GM23338 (cell line): ENCODE data around the gene GPRIN1. TPM values are rescaled to one million over a fixed set of nuclear protein-coding genes. Genes with fewer than 3 reads are reported as not detected.

Source experiments
- ATAC-seq: fragments of 200-7000 bp; cut with Tn5 transposase; 3 replicates; pipeline ENCODE4 v1.9.1; 2020
- DNase-seq: peaks from one replicate; pipeline ENCODE4 v3.0.0-alpha.2; 2015; ENCODE audit warnings: low spot score
- H2AFZ ChIP-seq: fragments of 200-600 bp; sonication (generic); 2 replicates; pipeline ENCODE4 v1.8.0; 2016; ENCODE audit warnings: antibody characterized with exemption, mild to moderate bottlenecking, moderate library complexity
- H3F3A ChIP-seq: fragments of 200-600 bp; sonication (generic); replicated peaks from 2 replicates; pipeline ENCODE4 v1.8.0; 2017; ENCODE audit warnings: antibody characterized with exemption, mixed run types, low read depth
- H3K27ac ChIP-seq: fragments of 200-600 bp; sonication (generic); 2 replicates; pipeline ENCODE4 v1.6.1; 2016; ENCODE audit warnings: low read depth
- H3K27me3 ChIP-seq: fragments of 200-600 bp; sonication (generic); 2 replicates; pipeline ENCODE4 v1.8.0; 2016; ENCODE audit warnings: mild to moderate bottlenecking, mixed run types, moderate library complexity; ENCODE audit not compliant: insufficient read depth
- H3K36me3 ChIP-seq: fragments of 200-600 bp; sonication (generic); 2 replicates; pipeline ENCODE4 v1.8.0; 2016; ENCODE audit warnings: mild to moderate bottlenecking; ENCODE audit not compliant: insufficient read depth
- H3K4me1 ChIP-seq: fragments of 200-600 bp; sonication (generic); 2 replicates; pipeline ENCODE4 v1.8.0; 2016; ENCODE audit warnings: mild to moderate bottlenecking, moderate library complexity; ENCODE audit not compliant: insufficient read depth
- H3K4me2 ChIP-seq: fragments of 200-600 bp; sonication (generic); 2 replicates; pipeline ENCODE4 v1.7.1; 2017; ENCODE audit warnings: mixed run types
- H3K4me3 ChIP-seq: fragments of 200-600 bp; sonication (generic); 2 replicates; pipeline ENCODE4 v1.6.1; 2016; ENCODE audit warnings: mixed run types
- H3K79me2 ChIP-seq: fragments of 200-600 bp; sonication (generic); replicated peaks from 2 replicates; pipeline ENCODE4 v1.8.0; 2017; ENCODE audit warnings: mild to moderate bottlenecking; ENCODE audit not compliant: insufficient read depth
- H3K9me2 ChIP-seq: fragments of 200-600 bp; sonication (generic); 2 replicates; pipeline ENCODE4 v1.8.0; 2017; ENCODE audit not compliant: insufficient read depth
- H4K20me1 ChIP-seq: fragments of 200-600 bp; sonication (generic); replicated peaks from 2 replicates; pipeline ENCODE4 v1.8.0; 2017; ENCODE audit warnings: mild to moderate bottlenecking; ENCODE audit not compliant: insufficient read depth
- H3K27ac Mint-ChIP-seq: 2 replicates; pipeline ENCODE4 v1.8.0; 2020; ENCODE audit warnings: inconsistent platforms, mild to moderate bottlenecking, moderate library complexity, mixed read lengths
- H3K27me3 Mint-ChIP-seq: 3 replicates; pipeline ENCODE4 v1.8.0; 2022; ENCODE audit warnings: low read depth, mild to moderate bottlenecking, moderate library complexity, mixed read lengths, inconsistent platforms; ENCODE audit not compliant: insufficient read depth, poor library complexity
- H3K36me3 Mint-ChIP-seq: 3 replicates; pipeline ENCODE4 v1.8.0; 2021; ENCODE audit warnings: low read depth, mild to moderate bottlenecking, inconsistent platforms, moderate library complexity, mixed read lengths
- H3K4me1 Mint-ChIP-seq: 3 replicates; pipeline ENCODE4 v1.8.0; 2020; ENCODE audit warnings: mild to moderate bottlenecking, inconsistent platforms, mixed read lengths
- H3K4me3 Mint-ChIP-seq: 3 replicates; pipeline ENCODE4 v1.8.0; 2021; ENCODE audit warnings: moderate library complexity, mild to moderate bottlenecking, inconsistent platforms, mixed read lengths
- H3K9me3 Mint-ChIP-seq: 3 replicates; pipeline ENCODE4 v1.8.0; 2020; ENCODE audit warnings: moderate library complexity, mild to moderate bottlenecking, inconsistent platforms, mixed read lengths
- CREB1 ChIP-seq: fragments of 250-450 bp; sonication (Bioruptor Pico); IDR thresholded peaks from 2 replicates; pipeline ENCODE4 v1.5.0; 2020; ENCODE audit warnings: low read depth, mild to moderate bottlenecking, moderate library complexity
- EZH2 ChIP-seq: fragments of 200-600 bp; sonication (generic); IDR thresholded peaks from one replicate; pipeline ENCODE4 v1.8.0; 2017; ENCODE audit warnings: antibody characterized with exemption, mild to moderate bottlenecking, low read depth; ENCODE audit not compliant: unreplicated experiment
- EZH2phosphoT487 ChIP-seq: fragments of 200-600 bp; sonication (generic); IDR thresholded peaks from one replicate; pipeline ENCODE4 v1.8.1; 2018; ENCODE audit warnings: antibody characterized with exemption; ENCODE audit not compliant: unreplicated experiment
- JUNB ChIP-seq: IDR thresholded peaks from one replicate; pipeline ENCODE4 v1.6.1; 2016; ENCODE audit warnings: antibody characterized with exemption; ENCODE audit not compliant: unreplicated experiment
- NANOG ChIP-seq: IDR thresholded peaks from 2 replicates; pipeline ENCODE4 v1.6.1; 2016; ENCODE audit warnings: antibody characterized with exemption, borderline replicate concordance
- POLR2AphosphoS5 ChIP-seq: IDR thresholded peaks from 2 replicates; pipeline ENCODE4 v1.6.1; 2016; ENCODE audit warnings: antibody characterized with exemption, low read depth
- STAT1 ChIP-seq: IDR thresholded peaks from one replicate; pipeline ENCODE4 v1.6.1; 2016; ENCODE audit warnings: antibody characterized with exemption; ENCODE audit not compliant: unreplicated experiment
- ZNF114 ChIP-seq: fragments of 250-450 bp; sonication (Bioruptor Pico); IDR thresholded peaks from 2 replicates; pipeline ENCODE4 v1.5.0; 2020; ENCODE audit warnings: mild to moderate bottlenecking, moderate library complexity
- ZNF331 ChIP-seq: fragments of 250-450 bp; sonication (Bioruptor Pico); IDR thresholded peaks from 2 replicates; pipeline ENCODE4 v1.5.0; 2020; ENCODE audit warnings: low read depth, mild to moderate bottlenecking, moderate library complexity
- polyA plus RNA-seq: library from polyadenylated mRNA; unstranded; fragments of >200 nt; fragmentation: Nextera tagmentation; extraction: Ambion mirVana; gene quantifications from 2 replicates; pipeline ENCODE4 v1.2.1, GENCODE V29; 2016
- total RNA-seq: library from RNA; depleted of rRNA; stranded (reverse); fragments of >200 nt; shearing (Covaris generic); gene quantifications from 2 replicates; pipeline ENCODE4 v1.2.3, GENCODE V29; 2014
- TF ChIP-seq, protein P1 (sequence below): IDR thresholded peaks from 2 replicates; pipeline ENCODE4 v1.6.1; 2016; ENCODE audit warnings: antibody characterized with exemption
- TF ChIP-seq, protein P2 (sequence below): IDR thresholded peaks from one replicate; pipeline ENCODE4 v1.6.1; 2018; ENCODE audit warnings: antibody characterized with exemption; ENCODE audit not compliant: unreplicated experiment
- TF ChIP-seq, protein P3 (sequence below), 2 experiments: fragments of 200-600 bp in 1 of 2; sonication (generic) in 1 of 2; conservative IDR thresholded peaks; 2 replicates each; pipeline versions ENCODE4 v1.5.1 to v1.6.1; 2016 to 2017; ENCODE audit warnings: antibody characterized with exemption in 2 of 2, low read depth in 2 of 2, mild to moderate bottlenecking in 2 of 2, moderate library complexity in 1 of 2
- TF ChIP-seq, protein P4 (sequence below): fragments of 250-450 bp; sonication (Bioruptor Pico); IDR thresholded peaks from 2 replicates; pipeline ENCODE4 v1.5.0; 2020; ENCODE audit warnings: mild to moderate bottlenecking, moderate library complexity

GPRIN1 gene
- total and polyA plus RNA-seq, 2 experiments from 2014 or later: 3.8 to 14.6 TPM

DNA sequence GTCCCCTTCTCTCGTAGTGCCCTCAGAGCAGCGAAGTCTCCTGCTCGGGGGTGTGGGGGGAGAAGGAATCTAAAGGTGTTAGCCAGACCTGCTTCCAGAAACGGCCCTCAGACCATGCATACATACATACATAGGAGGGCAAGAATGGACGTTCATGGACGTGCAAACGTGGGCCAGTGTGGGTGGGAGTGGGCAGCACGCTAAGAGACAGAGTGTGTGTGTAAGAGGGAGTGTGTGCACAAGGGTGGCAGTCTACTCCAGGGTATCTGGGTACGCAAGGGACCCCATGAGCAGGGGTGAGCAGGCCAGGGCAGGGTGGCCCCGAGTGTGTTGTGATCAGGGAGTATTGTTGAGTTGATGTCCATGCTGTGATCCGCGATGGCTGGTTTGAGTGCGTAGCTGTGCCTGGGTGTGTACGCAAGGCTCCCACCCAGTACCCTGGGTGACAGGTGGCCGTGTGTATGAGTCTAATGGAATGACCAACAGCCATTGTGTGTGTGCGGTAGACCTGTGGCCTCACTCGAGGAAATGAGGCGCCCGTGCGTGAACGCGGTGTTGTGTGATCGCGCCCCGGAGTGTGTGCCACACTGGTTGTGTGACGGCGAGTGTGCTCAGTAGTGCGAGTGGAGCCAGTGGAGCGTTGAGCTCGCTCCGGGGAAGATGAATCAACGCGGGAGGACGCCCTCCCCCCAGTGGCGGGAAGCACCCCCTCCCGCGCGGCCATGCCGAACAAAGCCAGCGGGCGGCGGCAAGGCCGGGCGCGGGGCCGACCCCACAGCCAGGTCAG lies 826 bp downstream of the GPRIN1 start:
- no peaks in the 10 kb centered on the region for H3K9me3 Mint-ChIP-seq

More for the DNA sequence above, 826 bp downstream of the GPRIN1 start:
- Mint-ChIP-seq H3K27me3 (peaks cover 16% of the 10 kb centered on the region), H3K4me1 (peaks cover 25% of the 10 kb centered on the region), H3K4me3 (peak overlapping the region; percentile 92), H3K27ac (0 out of 2 replicates have a peak overlapping the region, but pooled peaks have one; percentile 73), H3K36me3 (no peaks in the 10 kb centered on the region)
- Histone ChIP-seq H3K36me3 (no peaks in the 10 kb centered on the region), H3F3A (0 out of 2 replicates have a peak, but pooled peaks cover 11% of the 10 kb centered on the region), H3K79me2 (no peaks in the 10 kb centered on the region), H3K9me2 (no peaks in the 10 kb centered on the region), H4K20me1 (peaks cover 13% of the 10 kb centered on the region; the same call in 1 of the 2 replicates), H2AFZ (peak overlapping the region; percentile 89; the same call in 1 of the 2 replicates), H3K27ac (no peak overlapping the region), H3K4me3 (peak overlapping the region; percentile 68), H3K4me2 (peak overlapping the region; percentile 85), H3K4me1 (peaks cover 12% of the 10 kb centered on the region), H3K27me3 (peaks cover 5% of the 10 kb centered on the region)
- TF ChIP-seq STAT1: no peak
- TF ChIP-seq, protein P1, sequence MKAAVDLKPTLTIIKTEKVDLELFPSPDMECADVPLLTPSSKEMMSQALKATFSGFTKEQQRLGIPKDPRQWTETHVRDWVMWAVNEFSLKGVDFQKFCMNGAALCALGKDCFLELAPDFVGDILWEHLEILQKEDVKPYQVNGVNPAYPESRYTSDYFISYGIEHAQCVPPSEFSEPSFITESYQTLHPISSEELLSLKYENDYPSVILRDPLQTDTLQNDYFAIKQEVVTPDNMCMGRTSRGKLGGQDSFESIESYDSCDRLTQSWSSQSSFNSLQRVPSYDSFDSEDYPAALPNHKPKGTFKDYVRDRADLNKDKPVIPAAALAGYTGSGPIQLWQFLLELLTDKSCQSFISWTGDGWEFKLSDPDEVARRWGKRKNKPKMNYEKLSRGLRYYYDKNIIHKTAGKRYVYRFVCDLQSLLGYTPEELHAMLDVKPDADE: no peak
- TF ChIP-seq, protein P2, sequence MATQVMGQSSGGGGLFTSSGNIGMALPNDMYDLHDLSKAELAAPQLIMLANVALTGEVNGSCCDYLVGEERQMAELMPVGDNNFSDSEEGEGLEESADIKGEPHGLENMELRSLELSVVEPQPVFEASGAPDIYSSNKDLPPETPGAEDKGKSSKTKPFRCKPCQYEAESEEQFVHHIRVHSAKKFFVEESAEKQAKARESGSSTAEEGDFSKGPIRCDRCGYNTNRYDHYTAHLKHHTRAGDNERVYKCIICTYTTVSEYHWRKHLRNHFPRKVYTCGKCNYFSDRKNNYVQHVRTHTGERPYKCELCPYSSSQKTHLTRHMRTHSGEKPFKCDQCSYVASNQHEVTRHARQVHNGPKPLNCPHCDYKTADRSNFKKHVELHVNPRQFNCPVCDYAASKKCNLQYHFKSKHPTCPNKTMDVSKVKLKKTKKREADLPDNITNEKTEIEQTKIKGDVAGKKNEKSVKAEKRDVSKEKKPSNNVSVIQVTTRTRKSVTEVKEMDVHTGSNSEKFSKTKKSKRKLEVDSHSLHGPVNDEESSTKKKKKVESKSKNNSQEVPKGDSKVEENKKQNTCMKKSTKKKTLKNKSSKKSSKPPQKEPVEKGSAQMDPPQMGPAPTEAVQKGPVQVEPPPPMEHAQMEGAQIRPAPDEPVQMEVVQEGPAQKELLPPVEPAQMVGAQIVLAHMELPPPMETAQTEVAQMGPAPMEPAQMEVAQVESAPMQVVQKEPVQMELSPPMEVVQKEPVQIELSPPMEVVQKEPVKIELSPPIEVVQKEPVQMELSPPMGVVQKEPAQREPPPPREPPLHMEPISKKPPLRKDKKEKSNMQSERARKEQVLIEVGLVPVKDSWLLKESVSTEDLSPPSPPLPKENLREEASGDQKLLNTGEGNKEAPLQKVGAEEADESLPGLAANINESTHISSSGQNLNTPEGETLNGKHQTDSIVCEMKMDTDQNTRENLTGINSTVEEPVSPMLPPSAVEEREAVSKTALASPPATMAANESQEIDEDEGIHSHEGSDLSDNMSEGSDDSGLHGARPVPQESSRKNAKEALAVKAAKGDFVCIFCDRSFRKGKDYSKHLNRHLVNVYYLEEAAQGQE: no peak
- TF ChIP-seq ZNF114 (CRISPR knock-in tag): no peak
- TF ChIP-seq CREB1 (CRISPR knock-in tag): no peak
- TF ChIP-seq, protein P3, sequence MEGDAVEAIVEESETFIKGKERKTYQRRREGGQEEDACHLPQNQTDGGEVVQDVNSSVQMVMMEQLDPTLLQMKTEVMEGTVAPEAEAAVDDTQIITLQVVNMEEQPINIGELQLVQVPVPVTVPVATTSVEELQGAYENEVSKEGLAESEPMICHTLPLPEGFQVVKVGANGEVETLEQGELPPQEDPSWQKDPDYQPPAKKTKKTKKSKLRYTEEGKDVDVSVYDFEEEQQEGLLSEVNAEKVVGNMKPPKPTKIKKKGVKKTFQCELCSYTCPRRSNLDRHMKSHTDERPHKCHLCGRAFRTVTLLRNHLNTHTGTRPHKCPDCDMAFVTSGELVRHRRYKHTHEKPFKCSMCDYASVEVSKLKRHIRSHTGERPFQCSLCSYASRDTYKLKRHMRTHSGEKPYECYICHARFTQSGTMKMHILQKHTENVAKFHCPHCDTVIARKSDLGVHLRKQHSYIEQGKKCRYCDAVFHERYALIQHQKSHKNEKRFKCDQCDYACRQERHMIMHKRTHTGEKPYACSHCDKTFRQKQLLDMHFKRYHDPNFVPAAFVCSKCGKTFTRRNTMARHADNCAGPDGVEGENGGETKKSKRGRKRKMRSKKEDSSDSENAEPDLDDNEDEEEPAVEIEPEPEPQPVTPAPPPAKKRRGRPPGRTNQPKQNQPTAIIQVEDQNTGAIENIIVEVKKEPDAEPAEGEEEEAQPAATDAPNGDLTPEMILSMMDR (conservative IDR thresholded peaks at IDR 0.05; ENCODE audit: low read depth in 2 of 2): no peak
- TF ChIP-seq, protein P4, sequence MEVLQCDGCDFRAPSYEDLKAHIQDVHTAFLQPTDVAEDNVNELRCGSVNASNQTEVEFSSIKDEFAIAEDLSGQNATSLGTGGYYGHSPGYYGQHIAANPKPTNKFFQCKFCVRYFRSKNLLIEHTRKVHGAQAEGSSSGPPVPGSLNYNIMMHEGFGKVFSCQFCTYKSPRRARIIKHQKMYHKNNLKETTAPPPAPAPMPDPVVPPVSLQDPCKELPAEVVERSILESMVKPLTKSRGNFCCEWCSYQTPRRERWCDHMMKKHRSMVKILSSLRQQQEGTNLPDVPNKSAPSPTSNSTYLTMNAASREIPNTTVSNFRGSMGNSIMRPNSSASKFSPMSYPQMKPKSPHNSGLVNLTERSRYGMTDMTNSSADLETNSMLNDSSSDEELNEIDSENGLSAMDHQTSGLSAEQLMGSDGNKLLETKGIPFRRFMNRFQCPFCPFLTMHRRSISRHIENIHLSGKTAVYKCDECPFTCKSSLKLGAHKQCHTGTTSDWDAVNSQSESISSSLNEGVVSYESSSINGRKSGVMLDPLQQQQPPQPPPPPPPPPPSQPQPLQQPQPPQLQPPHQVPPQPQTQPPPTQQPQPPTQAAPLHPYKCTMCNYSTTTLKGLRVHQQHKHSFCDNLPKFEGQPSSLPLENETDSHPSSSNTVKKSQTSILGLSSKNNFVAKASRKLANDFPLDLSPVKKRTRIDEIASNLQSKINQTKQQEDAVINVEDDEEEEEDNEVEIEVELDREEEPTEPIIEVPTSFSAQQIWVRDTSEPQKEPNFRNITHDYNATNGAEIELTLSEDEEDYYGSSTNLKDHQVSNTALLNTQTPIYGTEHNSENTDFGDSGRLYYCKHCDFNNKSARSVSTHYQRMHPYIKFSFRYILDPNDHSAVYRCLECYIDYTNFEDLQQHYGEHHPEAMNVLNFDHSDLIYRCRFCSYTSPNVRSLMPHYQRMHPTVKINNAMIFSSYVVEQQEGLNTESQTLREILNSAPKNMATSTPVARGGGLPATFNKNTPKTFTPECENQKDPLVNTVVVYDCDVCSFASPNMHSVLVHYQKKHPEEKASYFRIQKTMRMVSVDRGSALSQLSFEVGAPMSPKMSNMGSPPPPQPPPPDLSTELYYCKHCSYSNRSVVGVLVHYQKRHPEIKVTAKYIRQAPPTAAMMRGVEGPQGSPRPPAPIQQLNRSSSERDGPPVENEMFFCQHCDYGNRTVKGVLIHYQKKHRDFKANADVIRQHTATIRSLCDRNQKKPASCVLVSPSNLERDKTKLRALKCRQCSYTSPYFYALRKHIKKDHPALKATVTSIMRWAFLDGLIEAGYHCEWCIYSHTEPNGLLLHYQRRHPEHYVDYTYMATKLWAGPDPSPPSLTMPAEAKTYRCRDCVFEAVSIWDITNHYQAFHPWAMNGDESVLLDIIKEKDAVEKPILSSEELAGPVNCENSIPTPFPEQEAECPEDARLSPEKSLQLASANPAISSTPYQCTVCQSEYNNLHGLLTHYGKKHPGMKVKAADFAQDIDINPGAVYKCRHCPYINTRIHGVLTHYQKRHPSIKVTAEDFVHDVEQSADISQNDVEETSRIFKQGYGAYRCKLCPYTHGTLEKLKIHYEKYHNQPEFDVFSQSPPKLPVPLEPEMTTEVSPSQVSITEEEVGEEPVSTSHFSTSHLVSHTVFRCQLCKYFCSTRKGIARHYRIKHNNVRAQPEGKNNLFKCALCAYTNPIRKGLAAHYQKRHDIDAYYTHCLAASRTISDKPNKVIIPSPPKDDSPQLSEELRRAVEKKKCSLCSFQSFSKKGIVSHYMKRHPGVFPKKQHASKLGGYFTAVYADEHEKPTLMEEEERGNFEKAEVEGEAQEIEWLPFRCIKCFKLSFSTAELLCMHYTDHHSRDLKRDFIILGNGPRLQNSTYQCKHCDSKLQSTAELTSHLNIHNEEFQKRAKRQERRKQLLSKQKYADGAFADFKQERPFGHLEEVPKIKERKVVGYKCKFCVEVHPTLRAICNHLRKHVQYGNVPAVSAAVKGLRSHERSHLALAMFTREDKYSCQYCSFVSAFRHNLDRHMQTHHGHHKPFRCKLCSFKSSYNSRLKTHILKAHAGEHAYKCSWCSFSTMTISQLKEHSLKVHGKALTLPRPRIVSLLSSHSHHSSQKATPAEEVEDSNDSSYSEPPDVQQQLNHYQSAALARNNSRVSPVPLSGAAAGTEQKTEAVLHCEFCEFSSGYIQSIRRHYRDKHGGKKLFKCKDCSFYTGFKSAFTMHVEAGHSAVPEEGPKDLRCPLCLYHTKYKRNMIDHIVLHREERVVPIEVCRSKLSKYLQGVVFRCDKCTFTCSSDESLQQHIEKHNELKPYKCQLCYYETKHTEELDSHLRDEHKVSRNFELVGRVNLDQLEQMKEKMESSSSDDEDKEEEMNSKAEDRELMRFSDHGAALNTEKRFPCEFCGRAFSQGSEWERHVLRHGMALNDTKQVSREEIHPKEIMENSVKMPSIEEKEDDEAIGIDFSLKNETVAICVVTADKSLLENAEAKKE (CRISPR knock-in tag): no peak
- no peak for TF ChIP-seq EZH2phosphoT487
- TF ChIP-seq ZNF331 (CRISPR knock-in tag): no peak
- no peak for TF ChIP-seq EZH2
- TF ChIP-seq POLR2AphosphoS5: no peak
- TF ChIP-seq JUNB: no peak
- no peak for TF ChIP-seq NANOG
- no peak for ATAC-seq
- no peak for DNase-seq
